Bronchial epithelial cell (primary cell): ENCODE results near the gene MAP3K5. TPM values are rescaled to one million over a fixed set of nuclear protein-coding genes. Genes with fewer than 3 reads are reported as not detected.

ENCODE experiments used
- DNase-seq: peaks from one replicate; pipeline ENCODE4 v3.0.0-alpha.2; 2010; ENCODE audit warnings: low read depth
- FAIRE-seq: peaks from 2 replicates; lab custom pipeline; 2011; peaks lifted over from hg19 to GRCh38; lab: Jason Lieb, UNC
- H3K27me3 ChIP-seq: 2 replicates; pipeline ENCODE4 v1.5.1; 2011; ENCODE audit warnings: low read length; ENCODE audit not compliant: control insufficient read depth, insufficient read depth
- H3K36me3 ChIP-seq: 2 replicates; pipeline ENCODE4 v1.5.1; 2011; ENCODE audit warnings: low read length; ENCODE audit not compliant: control insufficient read depth, insufficient read depth
- H3K4me3 ChIP-seq: 2 replicates; pipeline ENCODE4 v1.5.1; 2011; ENCODE audit warnings: mild to moderate bottlenecking, low read depth, low read length, control low read depth
- CTCF ChIP-seq: IDR thresholded peaks from 2 replicates; pipeline ENCODE4 v1.5.1; 2011; ENCODE audit warnings: mild to moderate bottlenecking, moderate library complexity, low read length, control low read depth, inconsistent platforms; ENCODE audit not compliant: insufficient read depth, severe bottlenecking
- total RNA-seq: library from RNA; depleted of rRNA; stranded (reverse); fragments of >200 nt; gene quantifications from 2 replicates; pipeline ENCODE4 v1.2.1, GENCODE V29; 2014

MAP3K5 gene
- total RNA-seq, 1 donor from 2014 or later: 8.2 TPM

DNA sequence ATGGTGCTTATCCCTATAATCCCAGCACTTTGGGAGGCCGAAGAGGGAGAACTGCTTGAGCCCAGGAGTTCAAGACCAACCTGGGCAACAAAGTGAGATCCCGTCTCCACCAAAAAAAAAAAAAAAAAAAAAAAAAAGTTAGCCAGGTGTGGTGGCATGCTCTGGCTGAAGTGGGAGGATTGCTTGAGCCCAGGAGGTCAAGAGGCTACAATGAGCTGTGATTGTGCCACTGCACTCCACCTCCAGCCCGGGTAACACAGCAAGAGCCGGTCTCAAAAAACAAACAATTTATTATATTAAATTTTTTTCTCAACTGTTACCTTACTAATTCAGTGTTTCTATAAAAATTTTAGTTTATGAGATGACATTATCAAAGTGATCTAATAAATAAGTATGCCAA lies 156.7 kb downstream of the MAP3K5 start:
- no peaks in the 10 kb centered on the region for H3K27me3 ChIP-seq
- no peak for DNase-seq
- H3K36me3 ChIP-seq: no peaks in the 10 kb centered on the region
- no peak for TF ChIP-seq CTCF
- no peak overlapping the region for H3K4me3 ChIP-seq
- FAIRE-seq: no peak

- Histone ChIP-seq H3K27me3 (no peaks in the 10 kb centered on the region), H3K4me3 (no peak overlapping the region), H3K36me3 (no peaks in the 10 kb centered on the region)
- TF ChIP-seq CTCF: no peak
- FAIRE-seq: no peak
- no peak for DNase-seq
Measured at GRCh38 chr6:136633355-136633754, 158.9 kb downstream of the MAP3K5 start.

GRCh38 chr6:136628996-136629395 lies 163.3 kb downstream of the MAP3K5 start:
- no peak for TF ChIP-seq CTCF
- Histone ChIP-seq H3K4me3 (no peak overlapping the region), H3K36me3 (no peaks in the 10 kb centered on the region), H3K27me3 (no peaks in the 10 kb centered on the region)
- no peak for FAIRE-seq
- DNase-seq: peak; percentile 53

DNA sequence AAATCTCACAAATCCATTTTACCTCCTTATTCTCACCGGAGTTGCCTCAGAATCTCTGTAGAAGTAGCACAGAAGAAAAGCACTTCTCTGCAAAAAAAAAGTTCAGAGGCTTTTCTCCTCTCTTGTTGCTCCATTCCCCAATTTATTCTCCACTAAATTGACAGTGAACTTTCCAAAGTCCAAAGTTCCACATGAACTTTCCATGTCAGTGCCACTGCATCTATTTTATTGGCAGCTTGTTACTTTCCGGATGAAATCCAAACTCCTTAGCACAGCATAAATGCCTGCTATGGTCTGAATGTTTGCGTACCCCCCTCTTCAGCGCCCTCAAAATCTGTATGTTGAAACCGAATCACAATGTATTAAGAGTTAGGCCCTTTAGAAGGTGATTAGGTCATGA lies 165.1 kb downstream of the MAP3K5 start:
- Histone ChIP-seq H3K4me3 (no peak overlapping the region), H3K36me3 (no peaks in the 10 kb centered on the region), H3K27me3 (no peaks in the 10 kb centered on the region)
- TF ChIP-seq CTCF: no peak
- DNase-seq (no peak), FAIRE-seq (no peak)

GRCh38 chr6:136625293-136625692 lies 167.0 kb downstream of the MAP3K5 start:
- no peak for FAIRE-seq

More at GRCh38 chr6:136625293-136625692, 167.0 kb downstream of the MAP3K5 start:
- no peak for TF ChIP-seq CTCF
- no peak for DNase-seq
- no peak overlapping the region for H3K4me3 ChIP-seq
- no peaks in the 10 kb centered on the region for H3K27me3 ChIP-seq
- no peaks in the 10 kb centered on the region for H3K36me3 ChIP-seq
